ENCODE data around the gene KIF26A. TPM values are rescaled to one million over a fixed set of nuclear protein-coding genes. Genes with fewer than 3 reads are reported as not detected.

The KIF26A gene
- total RNA-seq, 2 donors from 2014 or later = 5.6 to 14.1 TPM

DNA sequence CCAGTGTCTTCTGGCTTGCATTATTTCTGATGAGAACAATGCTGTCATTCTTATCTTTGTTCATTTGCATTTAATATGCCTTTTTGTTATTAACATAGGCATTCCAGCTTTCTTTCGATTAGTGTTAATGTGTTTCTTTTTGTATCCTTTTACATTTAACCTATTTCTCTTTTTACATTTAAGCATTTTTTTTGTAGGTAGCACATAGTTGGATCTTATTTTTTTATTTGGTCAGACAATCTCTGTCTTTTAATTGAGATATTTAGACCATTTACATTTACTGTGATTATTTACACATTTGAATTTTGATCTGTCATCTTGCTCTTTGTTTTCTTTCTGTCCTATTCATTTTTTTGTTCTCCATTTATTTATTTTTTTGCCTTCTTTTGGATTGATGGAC, 14.5 kb upstream of the KIF26A start:
- Histone ChIP-seq H3K4me1 (no peaks in the 10 kb centered on the region), H3K27ac (no peak overlapping the region), H3K27me3 (no peaks in the 10 kb centered on the region), H3K4me3 (no peak overlapping the region), H3K36me3 (no peaks in the 10 kb centered on the region), H3K9me3 (peaks cover 3 to 25% of the 10 kb centered on the region in 2 donors)
- DNase-seq (ENCODE audit: low spot score) = no peak
- TF ChIP-seq, protein P1, sequence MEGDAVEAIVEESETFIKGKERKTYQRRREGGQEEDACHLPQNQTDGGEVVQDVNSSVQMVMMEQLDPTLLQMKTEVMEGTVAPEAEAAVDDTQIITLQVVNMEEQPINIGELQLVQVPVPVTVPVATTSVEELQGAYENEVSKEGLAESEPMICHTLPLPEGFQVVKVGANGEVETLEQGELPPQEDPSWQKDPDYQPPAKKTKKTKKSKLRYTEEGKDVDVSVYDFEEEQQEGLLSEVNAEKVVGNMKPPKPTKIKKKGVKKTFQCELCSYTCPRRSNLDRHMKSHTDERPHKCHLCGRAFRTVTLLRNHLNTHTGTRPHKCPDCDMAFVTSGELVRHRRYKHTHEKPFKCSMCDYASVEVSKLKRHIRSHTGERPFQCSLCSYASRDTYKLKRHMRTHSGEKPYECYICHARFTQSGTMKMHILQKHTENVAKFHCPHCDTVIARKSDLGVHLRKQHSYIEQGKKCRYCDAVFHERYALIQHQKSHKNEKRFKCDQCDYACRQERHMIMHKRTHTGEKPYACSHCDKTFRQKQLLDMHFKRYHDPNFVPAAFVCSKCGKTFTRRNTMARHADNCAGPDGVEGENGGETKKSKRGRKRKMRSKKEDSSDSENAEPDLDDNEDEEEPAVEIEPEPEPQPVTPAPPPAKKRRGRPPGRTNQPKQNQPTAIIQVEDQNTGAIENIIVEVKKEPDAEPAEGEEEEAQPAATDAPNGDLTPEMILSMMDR (IDR thresholded peaks at IDR 0.05) = no peak

- Histone ChIP-seq H3K4me3 (no peak overlapping the region), H3K27me3 (no peaks in the 10 kb centered on the region), H3K9me3 (peaks cover 3 to 33% of the 10 kb centered on the region in 2 donors), H3K27ac (no peak overlapping the region), H3K4me1 (no peaks in the 10 kb centered on the region), H3K36me3 (no peaks in the 10 kb centered on the region)
- TF ChIP-seq, protein P1 (IDR thresholded peaks at IDR 0.05) = no peak
- no peak for DNase-seq (ENCODE audit: low spot score)
These were observed 13.4 kb upstream of the KIF26A start for GRCh38 chr14:104125011-104125410.

DNA sequence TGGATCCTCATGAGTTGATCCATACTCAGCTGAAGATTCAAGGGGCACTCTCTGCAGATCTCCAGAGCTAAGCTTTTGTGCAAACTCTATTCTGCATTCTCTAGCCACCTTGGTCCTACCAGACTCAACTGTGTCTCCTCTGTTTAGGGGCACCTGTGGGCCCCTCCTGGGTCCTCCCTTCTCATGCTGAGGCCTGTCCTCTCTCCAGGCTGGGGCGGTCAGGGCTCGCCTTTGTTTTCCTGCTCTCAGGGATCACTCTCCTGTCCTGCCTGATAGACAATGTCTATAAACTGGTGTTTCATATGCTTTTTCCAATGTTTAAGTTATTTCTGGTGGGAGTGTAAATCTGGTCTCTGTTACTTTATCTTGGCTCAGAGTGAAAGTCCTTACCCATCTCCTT, 11.6 kb upstream of the KIF26A start:
- TF ChIP-seq, protein P1 (IDR thresholded peaks at IDR 0.05) = no peak
- no peak overlapping the region for H3K4me3 ChIP-seq
- H3K27ac ChIP-seq = no peak overlapping the region
- H3K4me1 ChIP-seq = no peaks in the 10 kb centered on the region
- no peak for DNase-seq (ENCODE audit: low spot score)
- H3K27me3 ChIP-seq = no peaks in the 10 kb centered on the region
- H3K9me3 ChIP-seq = peaks cover 3 to 35% of the 10 kb centered on the region in 2 donors
- no peaks in the 10 kb centered on the region for H3K36me3 ChIP-seq

DNA sequence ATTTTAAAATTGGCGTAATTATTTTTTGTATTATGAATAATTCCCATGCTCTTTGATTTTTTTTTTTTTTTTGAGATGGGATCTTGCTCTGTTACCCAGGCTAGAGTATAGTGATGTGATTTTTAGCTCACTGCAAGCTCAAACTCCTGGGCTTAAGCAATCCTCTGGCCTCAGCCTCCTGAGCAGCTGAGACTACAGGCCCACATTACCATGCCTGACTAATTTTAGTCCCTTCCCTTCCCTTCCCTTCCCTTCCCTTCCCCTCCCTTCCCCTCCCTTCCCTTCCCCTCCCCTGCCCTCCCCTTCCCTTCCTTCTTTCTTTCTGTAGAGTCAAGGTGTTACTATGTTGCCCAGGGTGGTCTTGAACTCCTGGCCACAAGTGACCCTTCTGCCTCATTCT, 9.4 kb upstream of the KIF26A start:
- DNase-seq (ENCODE audit: low spot score) = no peak
- peaks cover 0 to 25% of the 10 kb centered on the region in 2 donors for H3K9me3 ChIP-seq
- no peaks in the 10 kb centered on the region for H3K36me3 ChIP-seq
- TF ChIP-seq, protein P1 (IDR thresholded peaks at IDR 0.05) = no peak
- no peak overlapping the region for H3K27ac ChIP-seq
- no peaks in the 10 kb centered on the region for H3K27me3 ChIP-seq
- no peak overlapping the region for H3K4me3 ChIP-seq
- no peaks in the 10 kb centered on the region for H3K4me1 ChIP-seq

GRCh38 chr14:104129556-104129955, 8.8 kb upstream of the KIF26A start:
- Histone ChIP-seq H3K4me3 (no peak overlapping the region), H3K27me3 (no peaks in the 10 kb centered on the region), H3K9me3 (peaks cover 0 to 19% of the 10 kb centered on the region in 2 donors), H3K36me3 (no peaks in the 10 kb centered on the region), H3K4me1 (no peaks in the 10 kb centered on the region), H3K27ac (no peak overlapping the region)
- no peak for DNase-seq (ENCODE audit: low spot score)
- TF ChIP-seq, protein P1 (IDR thresholded peaks at IDR 0.05) = no peak

DNA sequence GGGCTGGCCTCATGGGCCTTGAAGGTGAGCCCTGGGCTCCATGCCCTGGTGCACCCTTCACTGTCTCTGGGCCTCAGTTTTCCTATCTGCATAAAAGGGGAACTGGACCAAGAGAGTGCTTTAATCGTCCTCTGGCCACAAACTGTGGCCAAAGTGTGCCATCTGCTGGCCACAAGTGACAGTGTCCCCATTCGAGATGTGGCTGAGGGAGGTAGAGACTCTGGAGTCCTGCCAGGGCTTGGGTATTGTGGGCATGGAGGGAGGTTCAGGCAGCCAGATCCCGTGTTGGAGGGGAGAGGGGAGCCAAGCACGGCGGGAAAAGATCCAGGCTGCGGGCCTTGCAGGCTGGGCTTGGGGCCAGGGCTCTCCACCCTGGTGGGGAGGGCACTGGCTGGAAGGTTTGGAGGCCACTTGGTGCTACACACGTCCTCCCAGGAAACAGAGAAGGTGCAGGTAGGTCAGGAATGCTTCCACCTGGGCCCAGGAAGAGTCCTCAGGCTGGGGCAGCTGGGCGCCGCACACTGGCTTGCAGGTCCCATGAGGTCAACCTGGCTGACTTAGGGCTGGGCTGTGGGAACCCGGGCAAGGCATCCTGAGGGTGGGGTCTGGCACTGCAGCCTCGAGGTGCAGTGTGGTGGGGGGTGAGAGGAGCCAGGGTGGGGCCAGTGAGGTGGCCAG, 7.3 kb upstream of the KIF26A start:
- DNase-seq (ENCODE audit: low spot score) = no peak
- Histone ChIP-seq H3K36me3 (no peaks in the 10 kb centered on the region), H3K9me3 (peaks cover 0 to 10% of the 10 kb centered on the region in 2 donors), H3K4me1 (peaks cover 0 to 11% of the 10 kb centered on the region in 2 donors), H3K27me3 (no peaks in the 10 kb centered on the region), H3K27ac (no peak overlapping the region), H3K4me3 (no peak overlapping the region)
- TF ChIP-seq, protein P1 (IDR thresholded peaks at IDR 0.05) = peak; percentile 56 to 72

All from right atrium auricular region (tissue), 2 donors.